OCI-LY3 (cell line): ENCODE results near the gene EPAS1.

Source experiments
- H2AFZ ChIP-seq: fragments of 200-600, 300-600 bp; shearing (Covaris generic); 2 replicates; pipeline ENCODE4 v1.6.0; 2014; ENCODE audit warnings: antibody characterized with exemption, low read depth, low read length
- H3K27ac ChIP-seq: fragments of 200-600, 300-600 bp; sonication (generic); 2 replicates; pipeline ENCODE4 v1.5.1; 2014; ENCODE audit warnings: mild to moderate bottlenecking, low read length, moderate library complexity, mixed read lengths
- H3K27me3 ChIP-seq: fragments of 200-600, 300-600 bp; sonication (generic); 2 replicates; pipeline ENCODE4 v1.6.1; 2014; ENCODE audit warnings: low read depth, low read length, mixed read lengths
- H3K36me3 ChIP-seq: fragments of 200-600, 300-600 bp; sonication (generic); replicated peaks from 2 replicates; pipeline ENCODE3; 2014; ENCODE audit warnings: low read depth, low read length, mixed read lengths
- H3K4me1 ChIP-seq: fragments of 300-600, 200-600 bp; sonication (generic); 2 replicates; pipeline ENCODE4 v1.6.1; 2014; ENCODE audit warnings: low read length, mixed read lengths
- H3K4me2 ChIP-seq: fragments of 200-600, 300-600 bp; sonication (generic); 2 replicates; pipeline ENCODE4 v1.6.1; 2014; ENCODE audit warnings: low read length, mixed read lengths
- H3K4me3 ChIP-seq: fragments of 300-600, 200-600 bp; sonication (generic); 2 replicates; pipeline ENCODE4 v1.5.1; 2014; ENCODE audit warnings: antibody characterized with exemption, mild to moderate bottlenecking, low read length, moderate library complexity
- H3K79me2 ChIP-seq: fragments of 300-600, 200-600 bp; shearing (Covaris generic); 2 replicates; pipeline ENCODE4 v1.6.1; 2014; ENCODE audit warnings: mild to moderate bottlenecking, low read length, mixed read lengths
- H3K9ac ChIP-seq: fragments of 300-600, 200-600 bp; shearing (Covaris generic); 2 replicates; pipeline ENCODE4 v1.6.0; 2014; ENCODE audit warnings: mild to moderate bottlenecking, low read length, moderate library complexity
- H3K9me3 ChIP-seq: fragments of 200-600, 300-600 bp; shearing (Covaris generic); 2 replicates; pipeline ENCODE4 v1.6.1; 2014; ENCODE audit warnings: low read length, mixed read lengths; ENCODE audit not compliant: insufficient read depth
- H4K20me1 ChIP-seq: fragments of 200-600, 300-600 bp; sonication (generic); 2 replicates; pipeline ENCODE4 v1.6.1; 2016; ENCODE audit warnings: low read length, mixed read lengths; ENCODE audit not compliant: insufficient read depth
- EZH2phosphoT487 ChIP-seq: fragments of 200-600 bp; shearing (Covaris generic); IDR thresholded peaks from 2 replicates; pipeline ENCODE4 v1.6.1; 2018; ENCODE audit warnings: antibody characterized with exemption, mixed run types, low read depth
- TF ChIP-seq, protein P1 (sequence below): fragments of 200-600, 300-600 bp; sonication (generic); IDR thresholded peaks from 2 replicates; pipeline ENCODE4 v1.5.1; 2014; ENCODE audit warnings: antibody characterized with exemption, low read length, low read depth

The EPAS1 gene

DNA sequence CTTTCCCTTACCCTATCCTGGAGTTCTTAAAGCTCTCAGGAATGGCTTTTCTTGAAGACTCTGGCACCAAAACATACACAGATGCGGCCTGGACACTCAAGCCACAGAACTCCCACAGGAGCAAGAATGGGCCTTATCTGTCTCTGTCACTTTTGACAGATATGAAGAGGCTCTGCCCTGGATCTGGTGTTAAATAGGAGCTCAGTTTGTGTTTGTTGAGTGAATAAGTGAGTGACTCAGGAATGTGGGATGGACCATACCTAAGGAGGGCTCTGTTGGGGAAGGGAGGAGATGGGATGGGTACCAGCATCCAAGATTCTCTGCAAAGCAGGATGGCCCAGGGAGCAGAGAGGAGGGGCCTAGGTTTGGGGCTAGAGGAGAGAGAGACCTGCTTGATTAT lies 33.9 kb upstream of the EPAS1 start:
- Histone ChIP-seq H3K4me2 (no peak overlapping the region), H3K27ac (no peak overlapping the region), H3K4me3 (no peak overlapping the region), H4K20me1 (no peaks in the 10 kb centered on the region), H3K27me3 (peaks cover 4% of the 10 kb centered on the region), H3K79me2 (no peaks in the 10 kb centered on the region), H2AFZ (no peak overlapping the region), H3K9me3 (no peaks in the 10 kb centered on the region), H3K36me3 (no peaks in the 10 kb centered on the region), H3K4me1 (peaks cover 4% of the 10 kb centered on the region; the same call in 1 of the 2 replicates), H3K9ac (no peak overlapping the region)
- TF ChIP-seq EZH2phosphoT487: no peak
- TF ChIP-seq, protein P1, sequence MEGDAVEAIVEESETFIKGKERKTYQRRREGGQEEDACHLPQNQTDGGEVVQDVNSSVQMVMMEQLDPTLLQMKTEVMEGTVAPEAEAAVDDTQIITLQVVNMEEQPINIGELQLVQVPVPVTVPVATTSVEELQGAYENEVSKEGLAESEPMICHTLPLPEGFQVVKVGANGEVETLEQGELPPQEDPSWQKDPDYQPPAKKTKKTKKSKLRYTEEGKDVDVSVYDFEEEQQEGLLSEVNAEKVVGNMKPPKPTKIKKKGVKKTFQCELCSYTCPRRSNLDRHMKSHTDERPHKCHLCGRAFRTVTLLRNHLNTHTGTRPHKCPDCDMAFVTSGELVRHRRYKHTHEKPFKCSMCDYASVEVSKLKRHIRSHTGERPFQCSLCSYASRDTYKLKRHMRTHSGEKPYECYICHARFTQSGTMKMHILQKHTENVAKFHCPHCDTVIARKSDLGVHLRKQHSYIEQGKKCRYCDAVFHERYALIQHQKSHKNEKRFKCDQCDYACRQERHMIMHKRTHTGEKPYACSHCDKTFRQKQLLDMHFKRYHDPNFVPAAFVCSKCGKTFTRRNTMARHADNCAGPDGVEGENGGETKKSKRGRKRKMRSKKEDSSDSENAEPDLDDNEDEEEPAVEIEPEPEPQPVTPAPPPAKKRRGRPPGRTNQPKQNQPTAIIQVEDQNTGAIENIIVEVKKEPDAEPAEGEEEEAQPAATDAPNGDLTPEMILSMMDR: no peak

DNA sequence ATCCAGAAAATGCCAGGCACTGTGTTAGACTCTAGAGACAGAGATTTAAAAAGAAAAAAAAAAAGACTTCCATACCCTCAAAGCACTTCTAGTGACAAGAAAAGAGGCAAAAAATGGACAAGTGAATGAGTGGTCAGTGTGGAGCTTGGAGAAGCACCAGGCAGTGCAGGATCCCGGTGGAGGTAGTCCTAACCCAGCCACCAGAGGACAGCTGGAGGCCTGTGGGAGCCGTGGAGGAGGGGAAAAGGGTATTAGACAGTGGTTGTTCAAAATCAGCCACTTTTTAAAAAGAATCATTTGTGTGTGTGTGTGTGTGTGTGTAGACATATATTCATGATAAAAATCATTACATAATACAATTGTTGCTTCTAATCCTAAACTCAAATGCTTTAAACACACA lies 32.8 kb upstream of the EPAS1 start:
- H3K4me3 ChIP-seq: no peak overlapping the region
- no peaks in the 10 kb centered on the region for H3K9me3 ChIP-seq
- H3K79me2 ChIP-seq: no peaks in the 10 kb centered on the region
- TF ChIP-seq EZH2phosphoT487: no peak
- TF ChIP-seq, protein P1: no peak
- no peak overlapping the region for H3K27ac ChIP-seq
- no peaks in the 10 kb centered on the region for H4K20me1 ChIP-seq
- no peaks in the 10 kb centered on the region for H3K36me3 ChIP-seq
- peaks cover 6% of the 10 kb centered on the region; the same call in 1 of the 2 replicates for H3K4me1 ChIP-seq
- peaks cover 4% of the 10 kb centered on the region for H3K27me3 ChIP-seq
- no peak overlapping the region for H2AFZ ChIP-seq
- H3K9ac ChIP-seq: no peak overlapping the region
- no peak overlapping the region for H3K4me2 ChIP-seq

DNA sequence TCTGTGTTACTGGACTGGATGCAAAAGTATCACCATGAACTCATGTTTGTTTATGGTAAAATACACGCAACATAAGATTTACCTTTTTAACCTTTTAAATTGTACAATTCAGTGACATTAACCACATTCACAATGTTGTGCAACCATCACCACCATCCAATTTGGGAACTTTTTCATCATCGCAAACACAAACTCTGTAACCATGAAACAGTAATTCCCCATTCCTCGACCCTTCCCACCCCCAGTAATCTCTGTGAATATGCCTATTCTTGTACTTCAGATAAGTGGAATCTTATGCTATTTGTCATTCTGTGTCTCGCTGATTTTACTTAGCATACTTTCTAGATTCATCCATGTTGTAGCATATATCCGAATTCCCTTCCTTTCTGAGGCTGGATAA lies 31.1 kb upstream of the EPAS1 start:
- no peak overlapping the region for H3K9ac ChIP-seq

DNA sequence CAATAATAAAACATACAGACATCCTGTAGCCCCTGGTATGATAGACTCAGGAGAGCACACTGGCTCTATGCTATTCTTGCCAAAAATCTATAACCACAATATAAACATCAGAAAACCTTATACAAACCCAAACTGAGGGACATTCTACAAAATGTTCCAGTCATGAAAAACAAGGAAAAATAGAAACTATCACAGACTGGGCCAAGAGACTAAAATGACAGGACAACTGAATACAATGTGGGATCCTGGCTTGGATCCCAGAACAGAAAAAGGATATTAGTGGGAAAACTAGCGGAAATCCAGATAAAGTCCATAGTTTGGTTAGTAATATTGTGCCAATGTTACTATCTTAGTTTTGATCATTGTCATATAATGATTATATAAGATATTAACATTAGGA lies 29.6 kb upstream of the EPAS1 start:
- no peak overlapping the region for H3K4me3 ChIP-seq
- TF ChIP-seq, protein P1: no peak
- H4K20me1 ChIP-seq: no peaks in the 10 kb centered on the region
- H3K4me2 ChIP-seq: no peak overlapping the region
- H3K9ac ChIP-seq: no peak overlapping the region
- no peaks in the 10 kb centered on the region for H3K79me2 ChIP-seq
- H2AFZ ChIP-seq: no peak overlapping the region
- no peaks in the 10 kb centered on the region for H3K9me3 ChIP-seq
- H3K36me3 ChIP-seq: no peaks in the 10 kb centered on the region
- peaks cover 4% of the 10 kb centered on the region for H3K27me3 ChIP-seq
- H3K27ac ChIP-seq: no peak overlapping the region
- H3K4me1 ChIP-seq: peaks cover 6% of the 10 kb centered on the region; the same call in 1 of the 2 replicates

More for the DNA sequence above, 31.1 kb upstream of the EPAS1 start:
- no peaks in the 10 kb centered on the region for H3K9me3 ChIP-seq
- H3K36me3 ChIP-seq: no peaks in the 10 kb centered on the region
- TF ChIP-seq EZH2phosphoT487: no peak
- TF ChIP-seq, protein P1: no peak
- H3K27me3 ChIP-seq: peaks cover 4% of the 10 kb centered on the region
- H3K79me2 ChIP-seq: no peaks in the 10 kb centered on the region
- no peak overlapping the region for H3K27ac ChIP-seq
- H3K4me1 ChIP-seq: peaks cover 6% of the 10 kb centered on the region; the same call in 1 of the 2 replicates
- H2AFZ ChIP-seq: no peak overlapping the region
- H3K4me2 ChIP-seq: no peak overlapping the region
- no peak overlapping the region for H3K4me3 ChIP-seq
- no peaks in the 10 kb centered on the region for H4K20me1 ChIP-seq
